Measurements from ENCODE around the gene PHKA1. TPM values are rescaled to one million over a fixed set of nuclear protein-coding genes. Genes with fewer than 3 reads are reported as not detected.

PHKA1 gene
- total and polyA plus RNA-seq, 4 donors = 1.1 to 4.0 (median 3.2) TPM

DNA sequence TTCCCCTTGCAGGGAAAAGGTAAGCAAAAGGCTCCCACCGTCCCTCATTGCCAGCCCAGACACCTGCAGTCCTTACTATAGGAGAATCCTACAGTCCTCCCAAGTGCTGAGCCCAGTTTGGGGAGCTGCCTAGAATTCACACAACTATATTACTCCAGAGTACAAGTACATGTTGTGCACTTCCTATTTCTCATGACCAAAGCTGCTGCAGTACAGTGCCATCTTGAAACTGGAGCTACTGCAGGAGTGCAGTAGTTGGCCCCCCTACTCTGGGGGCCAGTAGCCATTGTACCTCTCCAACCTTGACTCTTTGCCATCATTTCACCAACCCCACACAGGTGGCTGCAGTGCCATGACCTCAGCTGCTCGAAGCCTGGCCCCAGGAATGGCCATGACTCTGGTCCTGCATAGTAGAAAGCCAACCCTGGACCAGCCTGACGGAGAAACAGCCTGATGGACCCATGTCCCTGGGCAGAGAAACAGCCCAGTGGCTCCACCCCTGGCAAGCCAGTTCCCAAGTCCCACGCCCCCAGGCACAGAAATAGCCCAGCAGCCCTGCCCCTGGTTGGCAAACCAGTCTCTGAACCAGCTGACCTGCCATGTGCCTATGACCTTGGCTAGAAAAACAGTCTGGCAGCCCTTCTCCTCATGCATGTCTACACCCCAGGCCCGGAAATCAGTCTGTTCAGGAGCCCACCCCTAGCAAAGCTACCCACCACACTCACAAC lies 51.9 kb downstream of the PHKA1 start:
- no peak overlapping the region for H3K9ac ChIP-seq (ENCODE audit: insufficient read depth in 1 of 2, low read length in 2 of 2)
- H3K9me3 ChIP-seq (ENCODE audit: control insufficient read depth in 4 of 4, insufficient read depth in 3 of 4, low read length in 3 of 4) = peaks cover 0 to 6% (median 0%) of the 10 kb centered on the region in 4 donors
- no peak overlapping the region for H3K27ac ChIP-seq (ENCODE audit: low read depth in 1 of 2, low read length in 1 of 2)
- H3K4me3 ChIP-seq = no peak overlapping the region
- H3K36me3 ChIP-seq (ENCODE audit: control insufficient read depth in 4 of 4, insufficient read depth in 4 of 4, low read length in 4 of 4) = no peaks in the 10 kb centered on the region
- peaks cover 0 to 5% (median 0%) of the 10 kb centered on the region in 5 donors for H3K4me1 ChIP-seq (ENCODE audit: control insufficient read depth in 5 of 5, insufficient read depth in 5 of 5, low read length in 5 of 5)
- no peak for ATAC-seq (ENCODE audit: insufficient read depth, low FRiP score)
- H3K27me3 ChIP-seq (ENCODE audit: control insufficient read depth in 3 of 3, insufficient read depth in 3 of 3, low read length in 2 of 3) = peaks cover 0 to 12% (median 0%) of the 10 kb centered on the region in 3 donors
- no peak for DNase-seq
- TF ChIP-seq, protein P1, sequence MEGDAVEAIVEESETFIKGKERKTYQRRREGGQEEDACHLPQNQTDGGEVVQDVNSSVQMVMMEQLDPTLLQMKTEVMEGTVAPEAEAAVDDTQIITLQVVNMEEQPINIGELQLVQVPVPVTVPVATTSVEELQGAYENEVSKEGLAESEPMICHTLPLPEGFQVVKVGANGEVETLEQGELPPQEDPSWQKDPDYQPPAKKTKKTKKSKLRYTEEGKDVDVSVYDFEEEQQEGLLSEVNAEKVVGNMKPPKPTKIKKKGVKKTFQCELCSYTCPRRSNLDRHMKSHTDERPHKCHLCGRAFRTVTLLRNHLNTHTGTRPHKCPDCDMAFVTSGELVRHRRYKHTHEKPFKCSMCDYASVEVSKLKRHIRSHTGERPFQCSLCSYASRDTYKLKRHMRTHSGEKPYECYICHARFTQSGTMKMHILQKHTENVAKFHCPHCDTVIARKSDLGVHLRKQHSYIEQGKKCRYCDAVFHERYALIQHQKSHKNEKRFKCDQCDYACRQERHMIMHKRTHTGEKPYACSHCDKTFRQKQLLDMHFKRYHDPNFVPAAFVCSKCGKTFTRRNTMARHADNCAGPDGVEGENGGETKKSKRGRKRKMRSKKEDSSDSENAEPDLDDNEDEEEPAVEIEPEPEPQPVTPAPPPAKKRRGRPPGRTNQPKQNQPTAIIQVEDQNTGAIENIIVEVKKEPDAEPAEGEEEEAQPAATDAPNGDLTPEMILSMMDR (IDR thresholded peaks at IDR 0.05; ENCODE audit: control extremely low read depth, extremely low read depth) = no peak
- 59 to 95% methylated on average over 4 to 5 of the region's 5 CpGs for WGBS, 2 donors

DNA sequence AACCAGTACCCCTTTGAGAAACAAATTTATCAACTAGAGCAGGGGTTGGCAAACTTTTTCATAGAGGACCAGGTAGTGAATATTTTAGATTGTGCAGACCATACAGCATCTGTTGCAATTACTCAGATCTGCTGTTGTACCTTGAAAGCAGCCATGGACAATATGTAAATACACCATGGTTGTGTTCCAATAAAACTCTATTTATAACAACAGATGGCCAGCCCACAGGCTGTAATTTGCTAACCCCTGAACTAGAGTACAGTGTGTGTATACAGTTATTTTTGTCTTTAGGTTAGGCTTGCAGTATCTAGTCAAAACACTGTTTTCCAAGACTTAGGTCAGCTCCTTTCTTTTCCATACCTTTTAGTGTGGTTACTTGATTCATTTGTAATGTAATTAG lies 54.4 kb downstream of the PHKA1 start:
- Histone ChIP-seq H3K4me1 (ENCODE audit: control insufficient read depth in 5 of 5, insufficient read depth in 5 of 5, low read length in 5 of 5) (peaks cover 0 to 5% (median 0%) of the 10 kb centered on the region in 5 donors), H3K36me3 (ENCODE audit: control insufficient read depth in 4 of 4, insufficient read depth in 4 of 4, low read length in 4 of 4) (no peaks in the 10 kb centered on the region), H3K4me3 (no peak overlapping the region), H3K9ac (ENCODE audit: insufficient read depth in 1 of 2, low read length in 2 of 2) (no peak overlapping the region), H3K9me3 (ENCODE audit: control insufficient read depth in 4 of 4, insufficient read depth in 3 of 4, low read length in 3 of 4) (peaks cover 0 to 9% (median 0%) of the 10 kb centered on the region in 4 donors), H3K27me3 (ENCODE audit: control insufficient read depth in 3 of 3, insufficient read depth in 3 of 3, low read length in 2 of 3) (peaks cover 0 to 12% (median 0%) of the 10 kb centered on the region in 3 donors), H3K27ac (ENCODE audit: low read depth in 1 of 2, low read length in 1 of 2) (no peak overlapping the region)
- DNase-seq (no peak), ATAC-seq (ENCODE audit: insufficient read depth, low FRiP score) (no peak)
- TF ChIP-seq, protein P1 (IDR thresholded peaks at IDR 0.05; ENCODE audit: control extremely low read depth, extremely low read depth) = no peak

DNA sequence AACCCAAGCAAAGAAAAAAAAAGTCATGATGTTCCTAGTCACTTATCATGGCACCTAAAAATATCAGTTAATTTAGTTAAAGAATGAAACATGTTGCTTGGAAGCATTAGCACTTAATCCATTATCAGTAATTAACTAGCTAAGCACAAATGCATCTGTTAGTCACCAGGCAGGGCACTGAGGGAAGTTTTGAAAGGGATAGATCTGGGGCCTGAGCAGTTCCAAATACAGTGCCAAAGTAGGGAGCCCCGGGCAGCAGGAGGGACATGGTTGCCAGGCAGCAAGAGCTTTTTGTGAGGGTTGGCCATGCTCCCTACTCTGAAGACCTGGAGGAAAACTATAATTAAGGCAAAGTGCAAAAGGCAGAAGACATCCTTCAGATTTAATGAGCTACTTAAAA lies 62.0 kb downstream of the PHKA1 start:
- peak; percentile 15 to 53 (median 47) for DNase-seq
- 55 to 92% methylated on average over 1 of the region's 1 CpG for WGBS, 2 donors

More for the DNA sequence above, 62.0 kb downstream of the PHKA1 start:
- no peak for ATAC-seq (ENCODE audit: insufficient read depth, low FRiP score)
- Histone ChIP-seq H3K27me3 (ENCODE audit: control insufficient read depth in 3 of 3, insufficient read depth in 3 of 3, low read length in 2 of 3) (peaks cover 3 to 13% (median 4%) of the 10 kb centered on the region in 3 donors), H3K36me3 (ENCODE audit: control insufficient read depth in 4 of 4, insufficient read depth in 4 of 4, low read length in 4 of 4) (no peaks in the 10 kb centered on the region), H3K4me3 (no peak overlapping the region), H3K9me3 (ENCODE audit: control insufficient read depth in 4 of 4, insufficient read depth in 3 of 4, low read length in 3 of 4) (peaks cover 0 to 3% (median 0%) of the 10 kb centered on the region in 4 donors), H3K4me1 (ENCODE audit: control insufficient read depth in 5 of 5, insufficient read depth in 5 of 5, low read length in 5 of 5) (no peaks in the 10 kb centered on the region), H3K27ac (ENCODE audit: low read depth in 1 of 2, low read length in 1 of 2) (no peak overlapping the region), H3K9ac (ENCODE audit: insufficient read depth in 1 of 2, low read length in 2 of 2) (no peak overlapping the region)
- TF ChIP-seq, protein P1 (IDR thresholded peaks at IDR 0.05; ENCODE audit: control extremely low read depth, extremely low read depth) = no peak

All from lung (tissue), 12 donors.